Activated CD4-positive, alpha-beta memory T cell treated with anti-CD3 and anti-CD28 coated beads for 36 hours (primary cell): ENCODE data around the gene SDSL. TPM values are rescaled to one million over a fixed set of nuclear protein-coding genes. Genes with fewer than 3 reads are reported as not detected.

ENCODE experiments used
- total RNA-seq, 2 experiments: library from RNA; stranded (reverse); gene quantifications; one replicate each; pipeline ENCODE4 v1.2.3, GENCODE V29; 2021

Gene SDSL
- total RNA-seq, 2 experiments from 2014 or later, result not detected

Other genes with a start within 250 kb of the SDSL start
- gene DDX54, start 236.9 kb upstream of the SDSL start, total RNA-seq, result 100 to 1,000 TPM; 107 to 109 TPM
- gene RITA1, start 236.7 kb upstream of the SDSL start, total RNA-seq, result 10 to 100 TPM; 18.7 to 22.0 TPM
- 10 to 100 TPM; 44.0 to 51.6 TPM for gene TPCN1, start 200.9 kb upstream of the SDSL start, total RNA-seq
- 10 to 100 TPM; 21.5 to 22.0 TPM for gene SLC8B1, start 87.3 kb upstream of the SDSL start, total RNA-seq
- 10 to 100 TPM; 18.3 to 18.8 TPM for gene PLBD2, start 63.8 kb upstream of the SDSL start, total RNA-seq
- not detected for gene SDS, start 18.5 kb upstream of the SDSL start, total RNA-seq
- gene LHX5, start 49.5 kb downstream of the SDSL start, total RNA-seq, result not detected